PC-9 (cell line): Measurements from ENCODE around the gene C16orf46. TPM values are rescaled to one million over a fixed set of nuclear protein-coding genes. Genes with fewer than 3 reads are reported as not detected.

Source experiments
- BruUV-seq: library from RNA; stranded (reverse); fragments of 400-500 nt; replicated peaks from 2 replicates; lab custom pipeline; 2021; lab: Mats Ljungman, UMichigan
- CTCF ChIA-PET: fragments of 300-600 bp; sonication (Branson Sonifier 250); formaldehyde crosslinking; loops from one replicate; lab custom pipeline; 2022; ENCODE audit warnings: antibody characterized with exemption; lab: Charles Lee
- POLR2A ChIA-PET: fragments of 300-600 bp; sonication (Branson Sonifier 250); formaldehyde crosslinking; loops from one replicate; lab custom pipeline; 2022; ENCODE audit warnings: antibody characterized with exemption; ENCODE audit not compliant: unreplicated experiment; lab: Charles Lee
- DNase-seq, 2 experiments: peaks; one replicate each; pipeline versions ENCODE4 v3.0.0 to v3.0.0-alpha.2; 2015 to 2022; ENCODE audit warnings: mixed read lengths in 1 of 2
- H2AFZ ChIP-seq: fragments of 200-600 bp; sonication (generic); 2 replicates; pipeline ENCODE4 v1.8.1; 2017; ENCODE audit warnings: antibody characterized with exemption
- H3F3A ChIP-seq: fragments of 200-600 bp; sonication (generic); 2 replicates; pipeline ENCODE4 v1.8.1; 2017; ENCODE audit warnings: antibody characterized with exemption, mild to moderate bottlenecking, low read depth; ENCODE audit not compliant: insufficient read depth
- H3K27ac ChIP-seq: fragments of 200-600 bp; sonication (generic); 2 replicates; pipeline ENCODE4 v1.6.1; 2016; ENCODE audit warnings: mixed run types
- H3K27me3 ChIP-seq: fragments of 200-600 bp; sonication (generic); 2 replicates; pipeline ENCODE4 v1.6.1; 2016; ENCODE audit warnings: low read depth, mixed run types; ENCODE audit not compliant: insufficient read depth
- H3K36me3 ChIP-seq: fragments of 200-600 bp; sonication (generic); 2 replicates; pipeline ENCODE4 v1.6.1; 2016; ENCODE audit warnings: low read depth, mixed run types
- H3K4me1 ChIP-seq: fragments of 200-600 bp; sonication (generic); replicated peaks from 2 replicates; pipeline ENCODE4 v1.6.1; 2016; ENCODE audit warnings: mixed run types; ENCODE audit not compliant: insufficient read depth
- H3K4me2 ChIP-seq: fragments of 200-600 bp; sonication (generic); 2 replicates; pipeline ENCODE4 v1.6.1; 2017; ENCODE audit warnings: mixed run types
- H3K4me3 ChIP-seq: fragments of 200-600 bp; sonication (generic); 2 replicates; pipeline ENCODE4 v1.6.1; 2016; ENCODE audit warnings: mixed run types
- H3K79me2 ChIP-seq: fragments of 200-600 bp; sonication (generic); 2 replicates; pipeline ENCODE4 v1.6.1; 2017; ENCODE audit warnings: low read depth, mixed run types
- H3K9me2 ChIP-seq: fragments of 200-600 bp; sonication (generic); 2 replicates; pipeline ENCODE4 v1.8.1; 2017; ENCODE audit warnings: mild to moderate bottlenecking; ENCODE audit not compliant: insufficient read depth
- H3K9me3 ChIP-seq: fragments of 200-600 bp; sonication (generic); 2 replicates; pipeline ENCODE4 v1.8.1; 2016; ENCODE audit warnings: low read depth; ENCODE audit not compliant: insufficient read depth
- H4K20me1 ChIP-seq: fragments of 200-600 bp; sonication (generic); 2 replicates; pipeline ENCODE4 v1.8.1; 2017; ENCODE audit not compliant: insufficient read depth
- CTCF ChIP-seq: fragments of 200-600 bp; sonication (generic); conservative IDR thresholded peaks from 2 replicates; pipeline ENCODE4 v1.6.1; 2017; ENCODE audit warnings: mixed run types, antibody characterized with exemption, mild to moderate bottlenecking, moderate library complexity
- EZH2 ChIP-seq: fragments of 200-600 bp; sonication (generic); IDR thresholded peaks from 2 replicates; pipeline ENCODE4 v1.8.0; 2017; ENCODE audit warnings: antibody characterized with exemption, low read depth
- intact Hi-C: fragments of 100-400 bp; cut with micrococcal nuclease; formaldehyde crosslinking; loops from one replicate; pipeline ENCODE4 v1.10.0; 2022; ENCODE audit not compliant: unreplicated experiment
- total RNA-seq: library from RNA; stranded (reverse); gene quantifications from 2 replicates; pipeline ENCODE4 v1.2.3, GENCODE V29; 2021

Gene C16orf46
- total RNA-seq, 1 experiment from 2014 or later, result 0.92 TPM

GRCh38 chr16:81101702-81102101 is 24.7 kb upstream of the C16orf46 start:
- DNase-seq, result no peak
- H3K4me2 ChIP-seq, result no peak overlapping the region
- no peak overlapping the region for H3K27ac ChIP-seq
- H3K79me2 ChIP-seq, result no peaks in the 10 kb centered on the region
- CTCF ChIA-PET, result no interaction called here
- no TSS peak for BruUV-seq
- H3K4me1 ChIP-seq, result peaks cover 33% of the 10 kb centered on the region
- intact Hi-C loops, result no loop called here
- H3K9me2 ChIP-seq, result no peaks in the 10 kb centered on the region
- TF ChIP-seq CTCF (no peak), EZH2 (no peak)
- H3K4me3 ChIP-seq, result no peak overlapping the region
- no peaks in the 10 kb centered on the region; the same call in 1 of the 2 replicates for H3K9me3 ChIP-seq
- H3K36me3 ChIP-seq, result no peaks in the 10 kb centered on the region
- POLR2A ChIA-PET, result no interaction called here
- H2AFZ ChIP-seq, result no peak overlapping the region
- H3K27me3 ChIP-seq, result no peaks in the 10 kb centered on the region
- peaks cover 16% of the 10 kb centered on the region for H3F3A ChIP-seq
- no peaks in the 10 kb centered on the region for H4K20me1 ChIP-seq

GRCh38 chr16:81099958-81100357 is 22.9 kb upstream of the C16orf46 start:
- Histone ChIP-seq H3F3A (peaks cover 13% of the 10 kb centered on the region), H3K9me3 (no peaks in the 10 kb centered on the region; the same call in 1 of the 2 replicates), H4K20me1 (no peaks in the 10 kb centered on the region), H2AFZ (no peak overlapping the region), H3K4me3 (no peak overlapping the region), H3K79me2 (peaks cover 7% of the 10 kb centered on the region), H3K9me2 (no peaks in the 10 kb centered on the region), H3K4me1 (peaks cover 24% of the 10 kb centered on the region), H3K27ac (no peak overlapping the region), H3K27me3 (no peaks in the 10 kb centered on the region), H3K36me3 (no peaks in the 10 kb centered on the region), H3K4me2 (no peak overlapping the region)
- POLR2A ChIA-PET, result no interaction called here
- no TSS peak for BruUV-seq
- TF ChIP-seq EZH2, result no peak
- no peak for TF ChIP-seq CTCF
- DNase-seq, result no peak
- intact Hi-C loops, result no loop called here
- CTCF ChIA-PET, result no interaction called here

GRCh38 chr16:81097230-81097629 is 20.2 kb upstream of the C16orf46 start:
- Histone ChIP-seq H3K79me2 (peaks cover 33% of the 10 kb centered on the region), H2AFZ (peak overlapping the region; percentile 77), H3K9me3 (no peaks in the 10 kb centered on the region; the same call in 1 of the 2 replicates), H3K4me1 (peaks cover 32% of the 10 kb centered on the region), H3K36me3 (no peaks in the 10 kb centered on the region), H3F3A (peaks cover 13% of the 10 kb centered on the region), H3K27ac (peak overlapping the region; percentile 77), H4K20me1 (no peaks in the 10 kb centered on the region), H3K27me3 (no peaks in the 10 kb centered on the region), H3K4me3 (peak overlapping the region; percentile 44; the same call in 1 of the 2 replicates), H3K4me2 (peak overlapping the region; percentile 67), H3K9me2 (no peaks in the 10 kb centered on the region)
- no peak for TF ChIP-seq CTCF
- intact Hi-C loops, result loop anchor here (1.0 kb wide), 1 partner anchor 84 kb away; no protein-coding TSS in a partner anchor
- no peak for DNase-seq
- POLR2A ChIA-PET, result interaction anchor here (0.6 to 0.8 kb wide), 4 partner anchors 20 to 344 kb away, joined by 3 to 4 read pairs (median 3); partner anchors contain the start of genes C16orf46 and GAN
- CTCF ChIA-PET, result no interaction called here
- BruUV-seq, result TSS peak; percentile 90
